HepG2 (cell line): Measurements from ENCODE around the gene SYCE1. TPM values are rescaled to one million over a fixed set of nuclear protein-coding genes. Genes with fewer than 3 reads are reported as not detected.

Source experiments
- AKAP8 ChIP-seq: sonication (generic); formaldehyde crosslinking; IDR thresholded peaks from 2 replicates; pipeline ENCODE4 v1.5.1; 2020; ENCODE audit warnings: mild to moderate bottlenecking, missing genetic modification reagents
- GZF1 ChIP-seq: sonication (generic); formaldehyde crosslinking; IDR thresholded peaks from 2 replicates; pipeline ENCODE4 v1.5.1; 2020; ENCODE audit warnings: mild to moderate bottlenecking, missing genetic modification reagents
- MIER2 ChIP-seq: IDR thresholded peaks from 2 replicates; pipeline ENCODE4 v1.6.1; 2016; ENCODE audit warnings: missing biosample characterization, missing genetic modification reagents
- MYPOP ChIP-seq: sonication (generic); formaldehyde crosslinking; IDR thresholded peaks from 2 replicates; pipeline ENCODE4 v1.8.1; 2023; ENCODE audit warnings: mild to moderate bottlenecking, moderate library complexity, missing genetic modification reagents
- ZFP37 ChIP-seq: sonication (generic); formaldehyde crosslinking; IDR thresholded peaks from 2 replicates; pipeline ENCODE4 v1.4.0; 2020; ENCODE audit warnings: missing genetic modification reagents, borderline replicate concordance
- ZNF513 ChIP-seq: sonication (generic); formaldehyde crosslinking; conservative IDR thresholded peaks from 2 replicates; pipeline ENCODE4 v1.5.0; 2020; ENCODE audit warnings: missing genetic modification reagents
- ZNF580 ChIP-seq: IDR thresholded peaks from 2 replicates; pipeline ENCODE4 v1.6.1; 2016; ENCODE audit warnings: low read depth, borderline replicate concordance
- ZNF800 ChIP-seq: sonication (generic); formaldehyde crosslinking; IDR thresholded peaks from 2 replicates; pipeline ENCODE4 v1.4.0; 2020; ENCODE audit warnings: missing genetic modification reagents
- ZNF841 ChIP-seq: sonication (generic); formaldehyde crosslinking; IDR thresholded peaks from 2 replicates; pipeline ENCODE4 v1.8.1; 2023; ENCODE audit warnings: missing genetic modification reagents, borderline replicate concordance
- ZNF850 ChIP-seq: sonication (generic); formaldehyde crosslinking; conservative IDR thresholded peaks from 2 replicates; pipeline ENCODE4 v1.9.0; 2021; ENCODE audit warnings: mild to moderate bottlenecking, missing genetic modification reagents
- polyA plus RNA-seq, 8 experiments: library from polyadenylated mRNA; depleted of rRNA in 3 of 8; stranded (reverse) in 7 of 8; unstranded in 1 of 8; fragments of >200 nt; fragmentation: Illumina TruSeq in 4 of 8; extraction: Trizol in 4 of 8; gene quantifications; 2 replicates each; pipeline versions ENCODE4 v1.2.1 to v1.2.3, GENCODE V29; 2011 to 2016; ENCODE audit warnings: low read depth in 4 of 8, missing spikeins in 1 of 8, mixed read lengths in 1 of 8; ENCODE audit not compliant: insufficient read depth in 1 of 8
- total RNA-seq, 5 experiments: library from RNA; depleted of rRNA; stranded (reverse); fragments of >200 nt; fragmentation: Illumina TruSeq; extraction: Trizol; gene quantifications; 2 replicates each; pipeline ENCODE4 v1.2.3, GENCODE V29; 2016; ENCODE audit warnings: low read depth in 1 of 5

SYCE1 gene
- total and polyA plus RNA-seq, 2 of the 13 experiments (the other 11 are each of a cell fraction or from before 2014, with no cell fraction given): not detected

GRCh38 chr10:133567609-133568286 lies 2.4 kb upstream of the SYCE1 start (continued):
- TF ChIP-seq MYPOP (no peak), MIER2 (CRISPR knock-in tag) (no peak), ZNF800 (CRISPR knock-in tag) (no peak), ZNF841 (CRISPR knock-in tag) (no peak), AKAP8 (CRISPR knock-in tag) (no peak), ZNF580 (CRISPR knock-in tag) (no peak), ZNF513 (CRISPR knock-in tag) (no peak), GZF1 (CRISPR knock-in tag) (no peak), ZNF850 (no peak), ZFP37 (no peak)
- TF ChIP-seq, all 625 proteins: peak for 0
